B cell (primary cell): ENCODE results near the gene LRFN5. TPM values are rescaled to one million over a fixed set of nuclear protein-coding genes. Genes with fewer than 3 reads are reported as not detected.

ENCODE experiments used
- ATAC-seq: fragments of 200-7000 bp; cut with Tn5 transposase; one replicate; pipeline ENCODE4 v1.10.0; 2021; ENCODE audit warnings: low read depth, mild to moderate bottlenecking, moderate number of reproducible peaks, moderate library complexity
- CTCF ChIA-PET: fragments of 350-600 bp; sonication (Branson Sonifier 250); formaldehyde crosslinking; loops from one replicate; lab custom pipeline; 2021; ENCODE audit warnings: antibody characterized with exemption, inconsistent platforms; lab: Charles Lee
- POLR2A ChIA-PET: fragments of 350-600 bp; sonication (Branson Sonifier 250); formaldehyde crosslinking; loops from one replicate; lab custom pipeline; 2021; ENCODE audit warnings: antibody characterized with exemption; lab: Charles Lee
- DNase-seq: peaks from one replicate; pipeline ENCODE4 v3.0.0; 2013
- H2AFZ ChIP-seq: 2 replicates; pipeline ENCODE4 v1.6.1; 2012; ENCODE audit warnings: mild to moderate bottlenecking, low read depth, low read length; ENCODE audit not compliant: insufficient read depth, poor library complexity, severe bottlenecking
- H3K27ac ChIP-seq, 2 donors: 1 replicate in 1 of 2; 2 replicates in 1 of 2; pipeline ENCODE4 v1.5.1; 2012 to 2013; ENCODE audit warnings: low read length in 2 of 2, mild to moderate bottlenecking in 2 of 2, moderate library complexity in 1 of 2
- H3K27me3 ChIP-seq, 4 experiments: fragments of 200-600 bp in 1 of 4; sonication (generic) in 1 of 4; replicated peaks in 1 of 4; 1 replicate in 2 of 4; 2 replicates in 2 of 4; pipeline versions ENCODE4 v1.6.1 to v1.7.0; 2013 to 2016; ENCODE audit warnings: low read length in 3 of 4, mild to moderate bottlenecking in 2 of 4, mixed read lengths in 1 of 4, moderate library complexity in 1 of 4; ENCODE audit not compliant: insufficient read depth in 4 of 4, control insufficient read depth in 3 of 4; ENCODE audit errors: control extremely low read depth in 1 of 4
- H3K36me3 ChIP-seq, 2 experiments: replicated peaks in 1 of 2; 1 replicate in 1 of 2; 2 replicates in 1 of 2; pipeline versions ENCODE4 v1.6.1 to v1.7.1; 2013; ENCODE audit warnings: low read length in 1 of 2; ENCODE audit not compliant: insufficient read depth in 2 of 2, control insufficient read depth in 1 of 2; ENCODE audit errors: control extremely low read depth in 1 of 2, extremely low read depth in 1 of 2
- H3K4me1 ChIP-seq, 2 donors: fragments of 200-600 bp in 1 of 2; sonication (generic) in 1 of 2; 1 replicate in 1 of 2; 2 replicates in 1 of 2; pipeline versions ENCODE4 v1.5.1 to v1.6.1; 2013 to 2017; ENCODE audit warnings: low read length in 2 of 2; ENCODE audit not compliant: control insufficient read depth in 2 of 2, insufficient read depth in 2 of 2
- H3K4me2 ChIP-seq: replicated peaks from 2 replicates; pipeline ENCODE3; 2012; ENCODE audit warnings: mild to moderate bottlenecking, low read depth, low read length; ENCODE audit not compliant: poor library complexity, severe bottlenecking
- H3K4me3 ChIP-seq, 5 experiments: fragments of 200-600 bp in 1 of 5; sonication (generic) in 1 of 5; 1 replicate in 3 of 5; 2 replicates in 2 of 5; pipeline versions ENCODE4 v1.5.1 to v1.7.0; 2011 to 2016; ENCODE audit warnings: low read length in 4 of 5, mild to moderate bottlenecking in 4 of 5, low read depth in 2 of 5, control low read depth in 1 of 5, moderate library complexity in 1 of 5; ENCODE audit not compliant: insufficient read depth in 1 of 5; ENCODE audit errors: control extremely low read depth in 1 of 5, extremely low read depth in 1 of 5
- H3K79me2 ChIP-seq: fragments of 200-600 bp; sonication (generic); one replicate; pipeline ENCODE4 v1.6.0; 2016; ENCODE audit warnings: low read length; ENCODE audit not compliant: control insufficient read depth, insufficient read depth
- H3K9ac ChIP-seq: fragments of 200-600 bp; sonication (generic); 2 replicates; pipeline ENCODE4 v1.6.1; 2017; ENCODE audit warnings: mild to moderate bottlenecking, low read length, moderate library complexity
- H3K9me3 ChIP-seq, 3 donors: one replicate each; pipeline versions ENCODE4 v1.6.1 to v1.7.1; 2013; ENCODE audit warnings: low read length in 2 of 3; ENCODE audit not compliant: control insufficient read depth in 2 of 3, insufficient read depth in 1 of 3; ENCODE audit errors: control extremely low read depth in 1 of 3
- H4K20me1 ChIP-seq: 2 replicates; pipeline ENCODE4 v1.6.0; 2012; ENCODE audit warnings: mild to moderate bottlenecking, low read length; ENCODE audit not compliant: insufficient read depth, control insufficient read depth, poor library complexity, severe bottlenecking
- H3K27ac Mint-ChIP-seq: one replicate; pipeline ENCODE4 v1.8.0; 2021; ENCODE audit warnings: mixed read lengths
- H3K27me3 Mint-ChIP-seq: one replicate; pipeline ENCODE4 v1.8.0; 2021; ENCODE audit warnings: mixed read lengths
- H3K4me1 Mint-ChIP-seq: one replicate; pipeline ENCODE4 v1.8.0; 2021; ENCODE audit warnings: mixed read lengths
- H3K4me3 Mint-ChIP-seq: one replicate; pipeline ENCODE4 v1.8.0; 2021; ENCODE audit warnings: mixed read lengths
- H3K9me3 Mint-ChIP-seq: one replicate; pipeline ENCODE4 v1.8.0; 2022; ENCODE audit warnings: mixed read lengths; ENCODE audit not compliant: insufficient read depth
- CTCF ChIP-seq: fragments of 200-600 bp; IDR thresholded peaks from one replicate; pipeline ENCODE4 v1.8.0; 2022; ENCODE audit warnings: antibody characterized with exemption, mild to moderate bottlenecking
- EZH2 ChIP-seq: IDR thresholded peaks from 2 replicates; pipeline ENCODE4 v1.6.1; 2012; ENCODE audit warnings: borderline replicate concordance, low read depth, mild to moderate bottlenecking, moderate library complexity, low read length; ENCODE audit not compliant: insufficient read depth, poor library complexity, severe bottlenecking
- WGBS: methylation state at CpG from one replicate; pipeline ENCODE4 v1.1.5; 2013; ENCODE audit warnings: missing lambda C conversion rate; ENCODE audit not compliant: insufficient coverage; 5-methylcytosine and 5-hydroxymethylcytosine counted together
- intact Hi-C: fragments of 100-400 bp; cut with micrococcal nuclease; formaldehyde crosslinking; loops from one replicate; pipeline ENCODE4 v1.10.0; 2022
- polyA plus RNA-seq: library from polyadenylated mRNA; depleted of rRNA; stranded (reverse); fragments of >200 nt; gene quantifications from 2 replicates; pipeline ENCODE4 v1.2.3, GENCODE V29; 2012
- total RNA-seq, 2 donors: library from RNA; stranded (reverse); fragments of 120-200 nt in 1 of 2; gene quantifications; 1 replicate in 1 of 2; 2 replicates in 1 of 2; pipeline versions ENCODE4 v1.2.3 to v1.2.4, GENCODE V29; 2013 to 2022

The LRFN5 gene
- total and polyA plus RNA-seq, 2 donors (not counting 1 experiment from before 2014, with no cell fraction given): 0.30 TPM; not detected in 1

DNA sequence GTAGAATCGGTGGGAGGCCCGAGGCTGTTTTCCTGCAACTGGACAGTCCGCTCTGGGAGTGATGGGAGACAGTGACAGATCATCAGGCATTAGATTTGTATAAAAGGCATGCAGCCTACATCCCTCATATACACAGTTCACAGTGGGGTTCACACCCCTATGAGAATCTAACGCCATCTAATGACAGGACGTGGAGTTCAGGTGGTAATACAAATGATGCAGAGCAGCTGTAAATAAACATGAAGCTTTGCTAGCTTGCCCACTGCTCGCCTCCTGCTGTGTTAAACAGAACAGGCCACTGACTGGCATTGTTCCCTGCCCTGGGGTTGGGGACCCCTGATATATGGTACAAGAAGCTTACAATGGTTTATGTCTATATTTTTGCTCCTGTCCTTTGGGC is 179.0 kb downstream of the LRFN5 start:
- H2AFZ ChIP-seq: no peak overlapping the region
- intact Hi-C loops: no loop called here
- WGBS: 77% methylated on average over 2 of the region's 6 CpGs
- H3K9me3 Mint-ChIP-seq: no peaks in the 10 kb centered on the region
- H3K79me2 ChIP-seq: no peaks in the 10 kb centered on the region
- H3K4me2 ChIP-seq: no peak overlapping the region
- TF ChIP-seq EZH2 (no peak), CTCF (no peak)
- no peaks in the 10 kb centered on the region for H4K20me1 ChIP-seq
- ChIA-PET CTCF (no interaction called here), POLR2A (no interaction called here)
- H3K27me3 ChIP-seq: no peaks in the 10 kb centered on the region
- H3K4me1 Mint-ChIP-seq: no peaks in the 10 kb centered on the region
- H3K9ac ChIP-seq: no peak overlapping the region
- H3K9me3 ChIP-seq: no peaks in the 10 kb centered on the region
- H3K4me1 ChIP-seq: no peaks in the 10 kb centered on the region
- H3K27me3 Mint-ChIP-seq: no peaks in the 10 kb centered on the region
- no peak overlapping the region for H3K4me3 Mint-ChIP-seq
- H3K36me3 ChIP-seq: no peaks in the 10 kb centered on the region
- no peak overlapping the region for H3K27ac Mint-ChIP-seq
- no peak overlapping the region for H3K27ac ChIP-seq
- DNase-seq (no peak), ATAC-seq (no peak)
- H3K4me3 ChIP-seq: no peak overlapping the region

- no peak overlapping the region for H3K27ac ChIP-seq
- H3K4me2 ChIP-seq: no peak overlapping the region
- H3K27me3 ChIP-seq: no peaks in the 10 kb centered on the region
- intact Hi-C loops: no loop called here
- H3K4me3 ChIP-seq: no peak overlapping the region
- Mint-ChIP-seq H3K9me3 (peaks cover 2% of the 10 kb centered on the region), H3K4me1 (no peaks in the 10 kb centered on the region), H3K4me3 (no peak overlapping the region), H3K27ac (no peak overlapping the region), H3K27me3 (no peaks in the 10 kb centered on the region)
- H3K4me1 ChIP-seq: no peaks in the 10 kb centered on the region
- no peak for TF ChIP-seq CTCF
- no peak for TF ChIP-seq EZH2
- no peak overlapping the region for H3K9ac ChIP-seq
- no peaks in the 10 kb centered on the region for H4K20me1 ChIP-seq
- POLR2A ChIA-PET: no interaction called here
- no peak for DNase-seq
- no peaks in the 10 kb centered on the region for H3K79me2 ChIP-seq
- CTCF ChIA-PET: no interaction called here
- no peak for ATAC-seq
- peaks cover 0 to 5% (median 0%) of the 10 kb centered on the region in 3 donors for H3K9me3 ChIP-seq
- no peak overlapping the region for H2AFZ ChIP-seq
- WGBS: no CpG with 5 or more reads among the region's 1 CpG
- H3K36me3 ChIP-seq: no peaks in the 10 kb centered on the region
Observed at GRCh38 chr14:41799817-41800216, 193.1 kb downstream of the LRFN5 start.
